Stimulated activated naive CD4-positive, alpha-beta T cell treated with Interleukin-2 at 50 U/mL for 16 hours (primary cell): Measurements from ENCODE around the gene DSP.

Experiments used
- DNase-seq: peaks from one replicate; lab custom pipeline; 2025; lab: John Stamatoyannopoulos, UW

DSP gene

GRCh38 chr6:7538484-7538883, 3.0 kb upstream of the DSP start:
- no peak for DNase-seq

DNA sequence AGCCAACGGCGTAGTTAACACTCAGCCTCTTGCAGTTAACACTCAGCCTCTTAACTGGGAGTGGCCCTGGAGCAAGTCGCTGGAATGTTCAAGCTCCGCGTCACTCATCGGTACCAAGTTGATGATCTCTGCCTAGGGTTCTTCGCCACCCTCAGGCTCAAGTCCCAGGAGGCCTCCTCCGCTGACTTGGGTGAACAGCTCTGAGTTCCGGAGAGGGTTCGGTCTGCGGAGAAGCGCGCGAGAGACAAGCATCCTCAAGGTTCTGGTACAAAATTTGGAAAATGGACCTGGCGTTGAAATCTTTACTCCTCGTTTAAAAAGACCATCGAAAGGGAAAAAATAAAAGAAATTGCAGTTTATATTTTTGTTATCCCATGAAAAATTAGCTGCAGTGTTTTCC, 876 bp upstream of the DSP start:
- no peak for DNase-seq

- no peak for DNase-seq
Measured at GRCh38 chr6:7542065-7542873, 798 bp downstream of the DSP start.

DNA sequence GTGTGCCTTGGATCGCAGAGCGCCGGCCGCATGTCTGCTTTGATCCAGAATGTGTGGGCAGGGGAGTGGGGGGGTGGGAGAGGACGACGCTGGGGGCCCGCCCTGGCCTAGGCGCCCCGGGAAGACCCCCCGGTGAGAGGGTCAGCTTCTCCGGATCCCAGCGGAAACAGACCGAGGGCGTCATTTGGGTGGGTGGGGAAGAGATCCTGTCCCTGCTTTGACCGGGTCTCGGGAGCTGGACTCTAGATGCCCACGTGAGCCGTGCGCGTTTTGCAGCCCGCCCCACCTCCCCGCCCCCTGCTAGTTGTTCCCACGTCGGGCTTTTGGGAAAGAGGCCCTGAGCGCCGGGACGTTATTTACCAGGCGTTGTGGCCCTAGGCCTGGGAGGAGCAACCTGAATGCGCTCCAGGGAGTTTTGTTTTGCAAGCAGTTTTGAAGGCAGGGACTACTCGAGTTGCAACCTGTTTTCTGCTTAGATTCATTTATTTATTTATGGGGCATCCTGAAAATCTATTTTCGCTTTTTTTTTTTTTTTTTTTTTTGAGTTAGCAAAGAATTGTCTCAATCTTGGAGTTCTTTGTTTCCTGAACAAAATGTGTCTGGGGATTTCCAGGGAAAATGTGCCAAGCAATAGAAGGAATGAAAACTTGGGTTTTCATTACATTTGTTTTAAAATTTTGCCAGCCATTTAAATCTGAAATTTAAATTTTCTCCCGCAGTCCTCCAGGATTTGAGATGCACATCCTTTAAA, 1.6 kb downstream of the DSP start:
- DNase-seq, result no peak

GRCh38 chr6:7543789-7544424, 2.4 kb downstream of the DSP start:
- no peak for DNase-seq

GRCh38 chr6:7544597-7544996, 3.1 kb downstream of the DSP start:
- no peak for DNase-seq

DNA sequence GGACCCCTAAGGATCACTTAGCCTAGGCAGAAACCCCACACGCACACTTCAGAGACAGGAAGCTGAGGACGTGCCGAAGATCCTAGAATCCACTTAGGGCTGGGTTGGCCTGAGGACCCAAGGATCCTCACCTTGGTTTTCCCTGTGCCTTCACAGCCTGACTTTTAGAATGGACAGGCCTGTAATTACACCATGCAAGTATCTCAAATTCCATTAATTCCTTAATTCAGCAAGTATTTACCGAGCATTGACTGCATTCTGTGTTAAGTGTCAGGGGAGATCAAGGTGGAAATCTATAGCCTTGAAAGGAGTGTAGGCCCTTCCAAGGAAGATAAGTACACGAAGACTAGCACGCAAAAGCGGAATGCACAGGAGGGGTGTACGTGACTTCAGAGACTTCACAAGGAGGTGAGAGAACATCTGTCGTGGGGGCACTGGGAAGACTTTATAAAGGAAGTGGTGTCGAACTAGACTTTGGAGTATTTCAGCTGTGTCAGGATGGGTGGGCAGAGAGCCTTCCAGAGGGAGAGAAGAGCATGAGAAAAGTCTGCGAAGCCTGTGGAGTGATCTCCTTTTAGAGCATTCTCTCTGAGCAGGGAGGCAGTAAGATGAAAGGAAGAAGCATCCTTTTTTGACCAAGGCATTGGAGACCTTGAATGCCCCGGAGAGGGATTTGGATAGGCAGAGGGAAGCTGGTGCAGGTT, 4.0 kb downstream of the DSP start:
- DNase-seq, result no peak

DNA sequence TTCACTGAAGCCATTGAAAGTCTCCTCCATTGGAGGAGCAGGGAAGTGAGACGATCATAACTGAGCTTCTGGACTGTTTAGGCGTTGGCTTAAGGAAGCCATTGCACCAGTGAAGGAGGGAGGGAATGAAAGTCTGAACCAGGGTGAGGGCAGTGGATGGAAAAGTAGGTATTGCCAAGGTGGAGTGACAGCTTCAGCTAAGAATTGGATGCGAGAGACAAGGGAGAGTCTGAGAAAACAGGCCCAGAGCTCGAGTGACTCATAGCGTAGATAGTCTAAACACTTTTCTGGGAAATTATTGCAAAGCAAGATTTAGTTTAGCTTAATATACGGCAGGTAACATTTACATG, 4.5 kb downstream of the DSP start:
- DNase-seq, result no peak

DNA sequence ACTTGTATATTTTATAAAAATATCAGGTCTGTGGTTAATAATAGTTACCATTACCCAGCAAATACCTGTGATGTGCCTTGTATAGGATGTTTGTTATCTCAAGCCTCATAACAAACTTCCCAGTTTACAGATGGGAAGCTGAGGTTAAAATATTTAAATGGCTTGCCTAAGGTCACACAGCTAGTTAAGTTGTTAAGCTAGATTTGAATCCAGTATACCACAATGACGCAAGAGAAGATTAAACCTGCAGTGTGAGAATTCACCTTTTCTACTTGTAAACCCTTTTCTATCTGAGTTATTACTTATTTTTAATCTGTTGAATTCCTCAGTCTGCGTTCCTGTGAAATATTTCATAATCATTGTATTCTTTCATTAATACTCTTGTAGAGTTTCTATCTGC, 4.9 kb downstream of the DSP start:
- DNase-seq, result no peak

DNA sequence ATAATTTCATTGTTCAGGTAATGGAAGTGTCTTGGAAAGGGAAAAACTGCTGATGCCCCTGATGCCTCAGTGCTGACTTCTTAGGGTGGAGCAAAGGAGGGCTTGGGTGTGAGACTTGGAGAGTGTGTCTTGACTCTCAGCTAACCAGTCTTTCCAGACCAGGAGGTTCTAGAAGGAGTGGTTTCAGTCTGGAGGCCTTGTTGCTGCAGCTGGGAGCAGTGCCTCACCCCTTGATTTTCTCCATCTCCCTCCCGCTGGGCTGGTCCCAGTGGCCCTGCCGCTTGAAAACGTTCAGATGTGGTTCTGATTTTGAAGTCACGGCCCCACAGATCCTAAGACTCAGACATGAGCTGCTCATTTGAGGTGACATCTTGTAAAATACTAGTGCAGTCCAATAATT, 5.4 kb downstream of the DSP start:
- DNase-seq, result no peak

- DNase-seq, result no peak
Measured at GRCh38 chr6:7547315-7547714, 5.8 kb downstream of the DSP start.

DNA sequence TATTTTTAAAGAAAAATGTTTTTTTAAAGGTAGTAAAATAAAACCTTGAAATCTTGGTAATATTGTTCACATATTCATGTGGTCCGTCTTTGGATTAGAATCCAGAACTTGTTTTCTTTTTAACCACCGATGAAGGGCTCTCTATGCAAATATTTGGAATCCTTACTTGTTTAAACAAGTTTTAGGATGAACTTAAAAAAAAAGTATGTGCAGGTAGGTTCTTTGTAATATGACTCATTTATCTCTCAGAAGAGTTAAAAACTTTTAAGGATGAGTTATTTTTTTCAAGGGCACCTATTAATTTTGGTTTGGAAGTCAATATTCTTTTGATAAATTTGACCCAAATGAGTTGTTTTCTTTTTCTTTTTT, 8.9 kb downstream of the DSP start:
- DNase-seq, result no peak

- DNase-seq, result no peak
Measured at GRCh38 chr6:7554533-7555275, 13.2 kb downstream of the DSP start.

- DNase-seq, result no peak
Measured at GRCh38 chr6:7555671-7556070, 14.2 kb downstream of the DSP start.

DNA sequence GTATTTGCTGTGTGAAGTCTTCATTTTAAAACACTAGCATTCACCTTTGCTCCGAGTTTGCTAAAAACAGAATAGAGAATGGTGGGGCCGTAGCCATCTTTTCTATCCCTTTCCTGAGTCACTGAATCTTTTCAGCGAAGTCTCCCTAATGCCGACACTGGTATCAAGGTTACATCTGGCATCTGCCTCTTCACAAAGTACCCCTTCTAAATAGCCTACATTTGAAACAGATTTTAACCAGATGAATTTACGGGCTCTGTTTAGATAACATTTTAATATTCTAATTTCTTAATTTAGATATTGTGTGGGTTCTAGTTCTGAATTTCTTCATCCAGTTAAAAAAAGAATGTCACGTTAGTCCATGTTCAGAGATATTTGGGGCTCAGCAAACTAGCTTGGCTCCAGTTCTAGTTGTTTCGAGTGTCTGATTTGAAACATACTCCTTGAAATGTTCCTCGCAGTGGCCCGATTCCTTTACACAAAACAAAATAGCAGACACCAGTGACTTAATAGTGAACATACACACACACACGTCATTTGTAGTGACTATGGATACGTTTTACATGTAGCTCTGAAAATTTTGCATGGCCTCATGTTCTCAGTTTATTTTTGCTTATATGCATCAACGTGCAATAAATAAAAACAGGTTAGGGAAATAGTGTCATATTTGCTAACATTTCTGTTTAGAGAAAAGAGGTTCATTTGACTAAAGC, 15.1 kb downstream of the DSP start:
- DNase-seq, result no peak

- no peak for DNase-seq
Measured at GRCh38 chr6:7557652-7558051, 16.2 kb downstream of the DSP start.

- no peak for DNase-seq
Measured at GRCh38 chr6:7558781-7559180, 17.3 kb downstream of the DSP start.

GRCh38 chr6:7559196-7559595, 17.7 kb downstream of the DSP start:
- no peak for DNase-seq

DNA sequence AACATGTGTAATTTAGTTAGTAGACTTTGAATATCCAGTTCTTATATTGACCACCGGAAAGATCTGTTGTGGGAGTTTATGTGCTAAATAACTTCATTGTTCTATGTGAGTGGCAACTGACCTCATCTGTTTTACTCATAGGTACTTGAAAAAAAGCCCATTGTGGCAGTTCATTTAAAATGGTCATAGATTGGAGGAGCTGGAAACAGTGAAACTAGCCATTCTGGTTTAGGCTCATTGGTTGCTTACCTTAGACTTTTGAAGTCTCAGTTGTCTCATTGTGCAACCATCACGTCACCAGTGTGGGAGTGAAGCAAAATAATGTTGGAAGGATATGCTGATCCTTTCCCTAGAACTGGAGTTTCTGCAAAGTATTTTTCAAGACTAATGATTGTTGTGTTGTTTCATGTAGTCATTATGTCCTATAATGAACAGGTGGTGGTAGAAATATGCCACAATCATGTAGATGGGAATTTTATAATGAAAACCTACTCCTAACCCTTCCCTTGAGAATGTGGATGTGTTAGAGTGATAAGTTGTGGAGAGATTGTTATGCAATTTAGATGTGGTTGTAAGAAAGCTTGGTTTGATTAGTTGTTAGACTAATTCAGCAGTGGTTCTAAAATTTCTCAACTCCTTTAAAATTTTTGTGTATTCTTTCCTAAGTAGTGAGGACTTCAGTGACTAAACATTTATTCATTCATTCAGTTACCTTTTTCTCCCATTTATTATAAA, 18.3 kb downstream of the DSP start:
- no peak for DNase-seq

DNA sequence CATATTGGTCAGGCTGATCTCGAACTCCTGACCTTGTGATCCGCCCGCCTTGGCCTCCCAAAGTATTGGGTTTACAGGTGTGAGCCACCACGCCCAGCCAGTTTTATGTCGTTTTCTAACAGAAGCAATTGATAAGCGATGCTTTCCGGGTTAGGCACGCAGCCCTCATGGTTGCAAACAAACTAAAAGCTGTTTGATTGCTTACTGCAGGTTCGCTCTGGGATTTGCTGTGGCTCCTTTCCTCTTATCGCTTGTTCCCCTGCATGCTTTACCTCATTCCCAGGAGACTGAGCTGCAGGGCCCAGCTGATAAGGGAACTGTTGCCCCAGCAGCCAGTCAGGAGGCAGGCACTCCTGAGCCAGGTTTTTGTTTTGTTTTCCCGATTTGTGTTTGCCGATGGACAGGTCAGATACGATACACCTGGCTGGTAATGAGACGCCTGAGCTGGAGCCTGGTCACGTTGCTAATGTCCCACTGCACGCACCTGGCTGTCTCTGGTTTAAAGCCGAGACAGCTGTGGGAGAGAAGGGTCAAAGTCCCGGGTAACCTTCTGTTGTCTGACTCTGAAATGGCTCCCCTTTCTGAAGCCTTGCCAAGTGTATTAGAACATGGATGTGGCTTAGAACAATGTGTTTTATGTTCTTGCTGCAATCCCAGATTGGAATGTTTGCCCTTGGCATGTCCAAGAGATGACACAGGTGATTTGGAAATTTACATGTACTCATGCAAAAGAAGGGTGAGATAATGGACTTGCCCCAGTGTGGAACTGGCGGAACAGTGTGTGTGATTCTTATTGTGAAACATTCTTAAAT, 19.9 kb downstream of the DSP start:
- DNase-seq, result no peak
